GM23248 (cell line): Measurements from ENCODE around the gene EHMT1.

Experiments used
- EZH2 ChIP-seq: fragments of 200-600 bp; sonication (generic); IDR thresholded peaks from 2 replicates; pipeline ENCODE4 v1.6.1; 2018; ENCODE audit warnings: antibody characterized with exemption, mild to moderate bottlenecking; ENCODE audit not compliant: insufficient read depth, poor library complexity, severe bottlenecking
- EZH2phosphoT487 ChIP-seq: fragments of 200-600 bp; sonication (generic); IDR thresholded peaks from 2 replicates; pipeline ENCODE4 v1.6.1; 2018; ENCODE audit warnings: antibody characterized with exemption, moderate library complexity, mild to moderate bottlenecking, low read depth; ENCODE audit not compliant: insufficient read depth

DNA sequence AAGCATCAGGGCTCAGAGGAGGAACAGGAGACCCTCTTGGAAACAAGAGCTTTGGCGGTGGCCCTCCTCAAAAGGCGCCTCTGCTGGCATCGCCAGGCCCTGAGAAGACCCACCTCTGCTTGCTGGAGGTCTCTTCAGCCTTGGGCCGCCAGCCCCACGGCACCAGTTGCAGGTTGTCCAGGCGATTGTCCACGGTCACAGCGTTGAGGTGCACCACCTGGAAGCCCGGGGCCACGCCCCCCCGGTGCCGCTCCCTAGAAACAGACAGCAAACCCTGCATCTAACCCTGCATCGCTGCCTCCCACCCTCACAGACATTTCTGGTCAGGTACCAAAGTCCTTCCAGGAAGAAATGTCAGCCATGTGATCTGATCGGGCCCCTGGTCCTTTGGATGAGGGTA, 32.0 kb upstream of the EHMT1 start:
- TF ChIP-seq EZH2phosphoT487 (no peak), EZH2 (no peak)
